HG02840 (cell line): ENCODE data around the gene GNA15.

ENCODE experiments used
- ATAC-seq: cut with Tn5 transposase; IDR thresholded peaks from one replicate; pipeline ENCODE4 v1.9.1; 2021; ENCODE audit warnings: mild to moderate bottlenecking, moderate library complexity, moderate number of reproducible peaks; ENCODE audit not compliant: unreplicated experiment, low FRiP score

GNA15 gene

GRCh38 chr19:3203805-3204645, 68.2 kb downstream of the GNA15 start:
- ATAC-seq, result no peak

DNA sequence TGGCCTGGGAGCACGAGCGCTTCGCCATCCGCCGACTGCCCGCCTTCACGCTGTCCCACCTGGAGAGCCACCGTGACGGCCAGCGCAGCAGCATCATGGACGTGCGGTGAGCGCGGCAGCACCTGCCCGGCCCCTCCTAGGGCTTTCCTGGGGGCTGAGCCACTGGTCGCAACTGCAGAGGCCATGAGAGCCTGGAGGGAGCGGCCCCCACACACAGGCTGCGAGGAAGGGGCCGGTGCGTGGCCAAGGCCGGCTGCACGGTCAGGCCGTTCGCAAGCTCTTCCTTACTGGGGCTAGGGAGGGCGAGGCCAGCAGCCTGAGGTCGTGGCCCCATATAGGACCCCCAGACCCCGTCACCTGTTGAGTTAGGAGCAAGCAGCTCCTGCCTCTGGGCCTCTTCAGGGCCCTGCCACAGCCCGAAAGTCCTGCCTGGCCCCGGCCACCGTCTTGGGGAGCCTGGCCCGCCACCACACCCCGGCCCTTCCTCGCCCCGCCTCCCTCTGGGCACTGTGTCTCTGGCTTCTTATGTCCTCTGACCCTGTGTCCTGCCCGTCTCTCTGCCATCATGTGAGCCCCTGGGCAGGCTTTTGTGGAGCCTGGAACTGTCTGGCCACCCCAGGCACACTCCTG, 68.9 kb downstream of the GNA15 start:
- no peak for ATAC-seq

DNA sequence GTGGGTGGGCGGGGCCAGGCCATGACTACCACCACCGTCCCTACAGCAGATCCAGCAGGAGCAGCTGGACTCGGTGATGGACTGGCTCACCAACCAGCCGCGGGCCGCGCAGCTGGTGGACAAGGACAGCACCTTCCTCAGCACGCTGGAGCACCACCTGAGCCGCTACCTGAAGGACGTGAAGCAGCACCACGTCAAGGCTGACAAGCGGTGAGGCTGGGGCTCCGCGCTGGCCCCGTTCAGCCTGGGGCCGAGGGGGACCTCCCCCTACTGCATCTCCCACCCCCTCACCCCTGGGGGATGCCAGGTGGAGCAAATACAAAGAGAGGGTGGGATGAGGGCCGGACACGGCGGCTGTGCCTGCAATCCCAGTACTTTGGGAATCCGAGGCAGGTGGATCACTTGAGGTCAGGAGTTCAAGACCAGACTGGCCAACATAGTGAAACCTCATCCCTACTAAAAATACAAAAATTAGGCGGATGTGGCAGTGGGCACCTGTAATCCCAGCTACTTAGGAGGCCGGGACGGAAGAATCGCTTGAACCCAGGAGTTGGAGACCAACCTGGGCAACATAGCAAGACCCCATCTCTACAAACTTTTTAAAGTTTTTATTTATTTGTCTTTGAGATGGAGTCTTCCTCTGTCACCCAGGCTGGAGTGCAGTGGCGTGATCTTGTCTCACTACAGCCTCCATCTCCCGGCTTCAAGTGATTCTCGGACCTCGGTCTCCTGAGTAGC, 70.6 kb downstream of the GNA15 start:
- no peak for ATAC-seq

DNA sequence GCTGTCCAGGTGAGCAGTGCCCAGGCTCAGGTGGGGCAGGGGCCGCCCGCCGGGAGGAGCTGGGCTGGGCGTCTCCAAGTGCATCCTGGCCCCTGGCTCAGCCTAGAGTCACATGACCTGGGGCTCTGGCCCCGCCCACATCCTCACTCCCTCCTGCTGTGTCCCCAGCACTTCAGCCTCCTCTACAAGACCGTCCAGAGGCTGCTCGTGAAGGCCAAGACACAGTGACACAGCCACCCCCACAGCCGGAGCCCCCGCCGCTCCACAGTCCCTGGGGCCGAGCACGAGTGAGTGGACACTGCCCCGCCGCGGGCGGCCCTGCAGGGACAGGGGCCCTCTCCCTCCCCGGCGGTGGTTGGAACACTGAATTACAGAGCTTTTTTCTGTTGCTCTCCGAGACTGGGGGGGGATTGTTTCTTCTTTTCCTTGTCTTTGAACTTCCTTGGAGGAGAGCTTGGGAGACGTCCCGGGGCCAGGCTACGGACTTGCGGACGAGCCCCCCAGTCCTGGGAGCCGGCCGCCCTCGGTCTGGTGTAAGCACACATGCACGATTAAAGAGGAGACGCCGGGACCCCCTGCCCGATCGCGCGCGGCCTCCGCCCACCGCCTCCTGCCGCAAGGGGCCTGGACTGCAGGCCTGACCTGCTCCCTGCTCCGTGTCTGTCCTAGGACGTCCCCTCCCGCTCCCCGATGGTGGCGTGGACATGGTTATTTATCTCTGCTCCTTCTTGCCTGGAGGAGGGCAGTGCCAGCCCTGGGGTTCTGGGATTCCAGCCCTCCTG, 71.8 kb downstream of the GNA15 start:
- no peak for ATAC-seq

DNA sequence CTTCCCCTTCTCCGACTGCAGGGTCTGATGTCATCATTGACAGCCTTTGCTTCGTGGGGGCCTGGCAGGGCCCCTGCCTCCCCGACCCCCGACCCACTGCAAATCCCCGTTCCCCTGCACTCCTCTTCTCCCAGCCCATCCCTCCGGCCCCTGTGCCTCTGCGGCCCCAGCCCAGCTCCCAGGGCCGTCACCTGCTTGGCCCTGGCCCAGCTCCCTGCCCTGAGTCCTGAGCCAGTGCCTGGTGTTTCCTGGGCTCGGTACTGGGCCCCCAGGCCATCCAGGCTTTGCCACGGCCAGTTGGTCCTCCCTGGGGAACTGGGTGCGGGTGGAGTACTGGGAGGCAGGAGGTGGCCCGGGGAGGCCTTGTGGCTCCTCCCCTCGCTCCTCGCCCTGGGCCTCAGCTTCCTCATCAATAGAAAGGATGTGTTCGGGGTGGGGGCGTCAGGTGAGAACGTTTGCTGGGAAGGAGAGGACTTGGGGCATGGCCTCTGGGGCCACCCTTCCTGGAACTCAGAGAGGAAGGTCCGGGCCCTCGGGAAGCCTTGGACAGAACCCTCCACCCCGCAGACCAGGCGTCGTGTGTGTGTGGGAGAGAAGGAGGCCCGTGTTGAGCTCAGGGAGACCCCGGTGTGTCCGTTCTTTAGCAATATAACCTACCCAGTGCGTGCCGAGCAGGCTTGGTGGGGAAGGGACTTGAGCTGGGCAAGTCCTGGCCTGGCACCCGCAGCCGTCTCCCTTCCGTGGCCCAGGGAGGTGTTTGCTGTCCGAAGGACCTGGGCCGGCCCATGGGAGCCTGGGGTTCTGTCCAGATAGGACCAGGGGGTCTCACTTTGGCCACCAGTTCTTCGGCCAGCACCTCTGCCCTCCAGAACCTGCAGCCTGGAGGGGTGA, 72.7 kb downstream of the GNA15 start:
- ATAC-seq, result no peak

GRCh38 chr19:3210347-3211017, 74.6 kb downstream of the GNA15 start:
- ATAC-seq, result no peak

DNA sequence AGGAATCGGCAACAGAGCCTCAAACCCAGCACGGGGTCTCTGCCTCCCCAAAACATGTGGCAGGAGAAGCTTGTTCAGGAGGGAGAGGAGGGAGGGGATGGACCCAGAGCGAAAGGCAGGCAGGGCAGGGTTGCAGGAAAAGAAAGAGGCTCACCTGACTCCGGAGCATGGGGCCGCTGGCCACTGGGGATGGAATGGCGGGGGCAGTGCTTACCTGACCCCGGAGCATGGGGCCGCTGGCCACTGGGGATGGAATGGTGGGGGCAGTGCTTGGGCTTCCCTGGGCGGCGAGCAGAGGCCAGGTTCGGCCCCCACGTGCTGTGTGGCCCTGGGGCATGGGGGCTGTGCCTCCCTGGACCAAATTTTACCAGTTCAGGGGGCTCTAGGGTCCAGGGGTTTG, 75.4 kb downstream of the GNA15 start:
- ATAC-seq, result no peak

DNA sequence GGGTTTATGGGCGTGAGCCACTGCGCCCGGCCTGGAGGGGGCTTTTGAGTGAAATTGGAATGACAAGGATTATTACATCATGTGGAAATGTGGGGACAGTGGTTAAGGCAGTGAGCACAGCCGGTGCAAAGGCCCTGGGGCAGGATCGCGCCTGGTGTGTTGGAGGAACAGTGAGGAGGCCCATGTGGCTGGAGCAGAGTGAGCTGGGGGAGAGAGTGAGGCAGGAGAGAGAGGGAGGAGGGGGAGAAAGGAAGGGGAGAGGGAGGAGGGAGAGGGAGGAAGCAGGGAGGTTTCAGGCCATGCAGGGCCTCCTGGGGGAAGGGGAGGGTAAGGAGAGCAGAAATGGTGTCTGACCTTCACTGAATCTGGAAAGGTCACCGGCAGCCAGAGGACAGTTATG, 77.3 kb downstream of the GNA15 start:
- ATAC-seq, result no peak
